BLaER1 (cell line): Measurements from ENCODE around the gene RPP25L.
A peak's percentile ranks its signal among the peaks of the same experiment; 100 is the strongest.

Experiments
- H3K27ac ChIP-seq: shearing (Covaris generic); formaldehyde crosslinking; 2 replicates; pipeline ENCODE4 v1.8.1; 2022
- H3K27me3 ChIP-seq: shearing (Covaris generic); formaldehyde crosslinking; 2 replicates; pipeline ENCODE4 v1.8.1; 2022
- H3K36me3 ChIP-seq: shearing (Covaris generic); formaldehyde crosslinking; 2 replicates; pipeline ENCODE4 v1.8.1; 2022
- H3K4me1 ChIP-seq: shearing (Covaris generic); formaldehyde crosslinking; 2 replicates; pipeline ENCODE4 v1.8.1; 2022
- H3K4me2 ChIP-seq: shearing (Covaris generic); formaldehyde crosslinking; 2 replicates; pipeline ENCODE4 v1.8.1; 2022
- H3K4me3 ChIP-seq: shearing (Covaris generic); formaldehyde crosslinking; 2 replicates; pipeline ENCODE4 v1.8.1; 2022
- H3K9ac ChIP-seq: shearing (Covaris generic); formaldehyde crosslinking; 2 replicates; pipeline ENCODE4 v1.8.1; 2022
- H3K9me3 ChIP-seq: shearing (Covaris generic); formaldehyde crosslinking; 2 replicates; pipeline ENCODE4 v1.8.1; 2022
- H4K20me1 ChIP-seq: shearing (Covaris generic); formaldehyde crosslinking; 2 replicates; pipeline ENCODE4 v1.8.1; 2022
- Cebpa-rat ChIP-seq: shearing (Covaris generic); IDR thresholded peaks from 2 replicates; pipeline ENCODE4 v1.8.1; 2022

Gene RPP25L, protein sequence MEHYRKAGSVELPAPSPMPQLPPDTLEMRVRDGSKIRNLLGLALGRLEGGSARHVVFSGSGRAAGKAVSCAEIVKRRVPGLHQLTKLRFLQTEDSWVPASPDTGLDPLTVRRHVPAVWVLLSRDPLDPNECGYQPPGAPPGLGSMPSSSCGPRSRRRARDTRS

DNA sequence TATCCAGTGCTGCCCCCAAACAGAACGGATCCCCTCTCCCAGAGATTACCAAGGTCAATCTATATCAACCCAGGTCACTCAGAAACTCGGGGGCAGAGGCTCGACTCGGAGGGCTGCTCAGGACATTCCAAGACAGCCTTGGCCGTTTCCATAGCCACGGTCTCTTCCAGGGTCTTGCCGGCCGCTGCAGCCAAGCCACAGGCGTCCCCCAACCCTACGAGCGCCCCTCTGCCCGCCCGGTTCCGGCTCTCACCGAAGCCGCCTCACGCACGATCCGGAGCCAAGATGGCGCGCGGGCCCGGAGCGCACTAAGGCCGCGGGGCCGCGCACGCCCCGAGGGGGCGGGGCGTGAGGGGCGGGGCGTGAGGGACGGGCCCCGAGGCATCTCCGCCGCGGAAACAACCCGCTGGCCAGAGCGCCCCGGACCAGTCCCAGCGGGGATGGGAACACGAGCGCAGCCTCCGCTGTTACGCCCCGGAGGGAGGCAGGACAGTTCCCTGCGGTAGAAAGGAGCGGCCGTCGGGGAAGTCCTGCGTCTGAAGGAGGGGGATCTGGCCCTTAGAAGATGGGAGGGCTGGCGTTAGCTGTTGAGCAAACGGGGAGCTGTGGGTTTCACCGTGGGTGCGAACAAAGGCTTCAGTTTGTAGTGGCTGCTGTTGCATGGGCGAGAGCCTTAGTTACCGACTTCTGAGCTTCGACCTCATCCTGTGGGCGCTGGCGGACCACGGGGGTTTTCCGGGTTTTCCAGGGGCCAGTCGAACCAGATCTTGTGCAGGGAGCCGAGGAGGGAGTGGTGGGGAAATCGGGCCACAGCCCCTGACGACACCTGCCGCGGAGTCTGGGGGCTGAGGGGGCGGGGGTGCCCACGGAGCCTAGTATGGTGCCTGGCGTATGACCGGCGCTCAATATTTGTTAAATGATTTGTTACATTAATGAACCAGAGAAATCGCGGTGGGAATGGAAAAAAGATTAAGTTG lies at the start of gene RPP25L:
Gene RPP25L, minus strand, starts transcription at position 287 of the 977 bp plus-strand sequence. CDS start 801 bp downstream, outside the sequence.
- peaks cover 26% of the 10 kb centered on the region; the same call in 1 of the 2 replicates for H3K36me3 ChIP-seq
- peak within 1 kb of the TSS; percentile 96 for H3K27ac ChIP-seq
- no peaks in the 10 kb centered on the region for H3K27me3 ChIP-seq
- H3K4me3 ChIP-seq = peak within 1 kb of the TSS; percentile 85
- peaks cover 20% of the 10 kb centered on the region for H3K4me1 ChIP-seq
- peak within 1 kb of the TSS; percentile 92 for H3K4me2 ChIP-seq
- no peaks in the 10 kb centered on the region for H4K20me1 ChIP-seq
- no peaks in the 10 kb centered on the region for H3K9me3 ChIP-seq
- no peak for TF ChIP-seq Cebpa-rat
- peak within 1 kb of the TSS; percentile 96 for H3K9ac ChIP-seq

DNA sequence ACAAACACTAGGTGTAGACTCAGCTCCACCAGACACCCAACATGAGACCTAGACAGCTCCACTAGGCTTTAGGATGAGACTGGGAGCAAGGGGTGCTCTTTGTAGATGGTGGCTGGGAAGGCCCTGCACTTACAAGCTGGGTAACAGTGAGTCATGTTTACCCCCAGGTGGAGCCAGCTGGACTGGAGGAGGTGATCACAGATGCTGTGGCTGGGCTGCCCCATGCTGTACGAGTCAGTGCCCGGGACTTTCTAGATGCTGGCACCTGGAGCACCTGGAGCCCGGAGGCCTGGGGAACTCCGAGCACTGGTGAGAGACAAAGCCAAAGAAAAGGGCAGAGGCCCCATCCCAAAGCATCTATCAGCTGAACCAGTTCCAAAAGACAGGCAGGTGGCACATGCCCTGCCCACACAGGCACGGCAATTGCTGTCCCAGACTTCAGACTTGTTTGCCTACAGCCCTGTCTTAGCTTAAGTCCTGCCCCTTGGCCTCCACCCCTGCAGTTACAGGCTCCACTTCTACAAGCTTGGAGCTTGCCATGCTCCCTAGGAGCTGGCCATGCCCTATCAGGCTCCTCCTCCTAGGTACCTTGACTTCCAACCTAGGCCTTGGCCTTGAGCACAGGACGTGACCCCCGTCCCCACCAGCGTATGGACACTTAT lies 47.8 kb upstream of the RPP25L start:
- H3K27ac ChIP-seq = no peak overlapping the region
- no peak overlapping the region for H3K9ac ChIP-seq
- no peaks in the 10 kb centered on the region for H4K20me1 ChIP-seq
- H3K4me1 ChIP-seq = peaks cover 5% of the 10 kb centered on the region
- H3K36me3 ChIP-seq = peaks cover 13% of the 10 kb centered on the region; the same call in 1 of the 2 replicates
- 0 out of 2 replicates have a peak, but pooled peaks cover 3% of the 10 kb centered on the region for H3K27me3 ChIP-seq
- H3K4me3 ChIP-seq = no peak overlapping the region
- TF ChIP-seq Cebpa-rat = no peak
- no peaks in the 10 kb centered on the region for H3K9me3 ChIP-seq
- no peak overlapping the region for H3K4me2 ChIP-seq

DNA sequence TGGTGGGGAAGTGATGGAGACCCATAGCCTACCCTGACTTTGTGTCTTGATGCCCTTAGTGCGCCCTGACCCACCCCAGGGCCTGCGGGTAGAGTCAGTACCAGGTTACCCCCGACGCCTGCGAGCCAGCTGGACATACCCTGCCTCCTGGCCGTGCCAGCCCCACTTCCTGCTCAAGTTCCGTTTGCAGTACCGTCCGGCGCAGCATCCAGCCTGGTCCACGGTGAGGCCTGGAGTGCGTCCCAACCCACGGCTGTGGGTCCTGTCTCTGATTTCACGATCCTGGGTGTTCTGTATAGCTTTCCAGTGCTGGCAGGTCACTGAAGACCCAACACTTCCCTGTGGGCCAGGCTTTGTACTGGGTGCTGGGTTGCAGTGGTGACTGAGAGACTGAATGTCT lies 46.6 kb upstream of the RPP25L start:
- Histone ChIP-seq H3K9me3 (no peaks in the 10 kb centered on the region), H3K27ac (no peak overlapping the region), H3K4me1 (peaks cover 2% of the 10 kb centered on the region), H3K4me3 (no peak overlapping the region), H3K36me3 (peaks cover 13% of the 10 kb centered on the region; the same call in 1 of the 2 replicates), H4K20me1 (no peaks in the 10 kb centered on the region), H3K4me2 (no peak overlapping the region), H3K9ac (no peak overlapping the region), H3K27me3 (0 out of 2 replicates have a peak, but pooled peaks cover 3% of the 10 kb centered on the region)
- TF ChIP-seq Cebpa-rat = no peak

DNA sequence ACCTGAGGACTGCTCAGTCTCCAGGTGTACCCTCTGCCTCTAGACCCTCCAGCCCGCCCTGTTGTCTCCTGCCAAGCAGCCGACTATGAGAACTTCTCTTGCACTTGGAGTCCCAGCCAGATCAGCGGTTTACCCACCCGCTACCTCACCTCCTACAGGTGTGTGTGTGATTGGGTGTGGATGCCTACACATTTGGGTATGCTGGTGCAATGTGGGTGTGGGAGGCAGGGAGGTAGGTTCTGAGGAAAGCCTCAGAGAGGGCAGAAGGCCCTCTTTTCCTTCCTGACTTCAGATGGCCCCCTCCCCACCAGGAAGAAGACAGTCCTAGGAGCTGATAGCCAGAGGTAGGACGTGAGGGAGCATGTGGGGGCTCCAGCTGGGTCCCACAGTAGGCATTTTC lies 45.1 kb upstream of the RPP25L start:
- Histone ChIP-seq H3K4me1 (peaks cover 16% of the 10 kb centered on the region), H3K9me3 (no peaks in the 10 kb centered on the region), H3K4me2 (no peak overlapping the region), H3K4me3 (no peak overlapping the region), H4K20me1 (no peaks in the 10 kb centered on the region), H3K27ac (no peak overlapping the region), H3K9ac (no peak overlapping the region), H3K27me3 (0 out of 2 replicates have a peak, but pooled peaks cover 3% of the 10 kb centered on the region), H3K36me3 (peaks cover 13% of the 10 kb centered on the region; the same call in 1 of the 2 replicates)
- no peak for TF ChIP-seq Cebpa-rat

DNA sequence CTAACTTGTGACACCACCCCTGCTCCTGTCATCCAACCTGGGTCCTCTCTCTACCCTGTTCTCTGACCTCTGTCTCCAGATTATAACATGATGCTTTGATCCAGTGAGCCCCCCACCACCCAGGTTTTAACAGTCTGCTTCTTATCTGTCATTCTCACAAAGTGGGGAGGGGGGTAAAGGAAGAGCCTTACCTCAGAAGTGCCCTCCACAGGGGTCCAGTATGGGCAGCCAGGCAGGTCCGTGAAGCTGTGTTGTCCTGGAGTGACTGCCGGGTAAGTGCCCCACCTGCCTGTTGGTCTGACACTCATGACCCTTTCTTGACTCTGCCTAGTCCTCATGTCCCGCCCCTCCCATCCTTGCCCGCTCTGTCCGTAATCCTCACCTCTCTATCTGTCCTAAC lies 43.5 kb upstream of the RPP25L start:
- Histone ChIP-seq H3K4me3 (no peak overlapping the region), H4K20me1 (no peaks in the 10 kb centered on the region), H3K4me1 (peaks cover 16% of the 10 kb centered on the region), H3K36me3 (peaks cover 18% of the 10 kb centered on the region), H3K9me3 (no peaks in the 10 kb centered on the region), H3K9ac (no peak overlapping the region), H3K27me3 (0 out of 2 replicates have a peak, but pooled peaks cover 3% of the 10 kb centered on the region), H3K27ac (no peak overlapping the region), H3K4me2 (no peak overlapping the region)
- TF ChIP-seq Cebpa-rat = no peak

DNA sequence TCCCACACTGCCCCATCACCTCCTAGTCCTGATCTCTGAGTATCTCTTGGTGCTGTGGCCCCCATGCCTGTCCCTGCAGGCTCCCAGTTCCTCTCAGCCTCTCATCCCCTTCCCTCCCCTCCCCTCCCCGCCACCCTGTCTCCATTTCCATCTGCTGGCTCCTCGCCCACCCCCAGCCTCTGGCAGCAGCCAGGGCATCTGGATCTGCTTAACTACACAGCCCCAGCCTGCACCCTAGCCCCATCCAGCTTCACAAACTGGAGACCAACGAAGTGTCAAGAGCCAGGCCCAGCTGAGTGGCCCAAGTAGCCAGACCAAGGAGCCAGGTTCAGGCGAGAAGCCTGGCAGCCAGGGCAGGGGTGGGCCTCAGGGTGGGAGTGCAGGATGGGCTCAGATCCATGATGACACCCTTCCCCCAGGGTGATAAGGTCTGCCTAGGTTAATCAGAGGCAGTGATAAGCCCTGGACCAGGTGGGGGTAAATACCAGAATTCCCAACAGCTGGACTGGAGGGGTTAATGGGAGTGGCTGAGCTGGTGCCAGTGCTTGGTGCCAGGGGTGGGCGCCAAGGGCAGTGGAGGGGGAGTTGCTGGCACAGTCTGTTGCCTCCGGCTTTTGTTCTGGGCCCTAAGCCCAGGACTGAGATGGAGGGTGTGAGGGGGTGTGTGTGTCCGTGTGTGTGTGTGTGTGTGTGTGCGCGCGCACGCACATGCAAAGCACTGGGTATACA lies 42.6 kb upstream of the RPP25L start:
- no peak overlapping the region for H3K4me3 ChIP-seq
- H3K4me2 ChIP-seq = no peak overlapping the region
- no peak for TF ChIP-seq Cebpa-rat
- no peaks in the 10 kb centered on the region for H3K27me3 ChIP-seq
- H3K4me1 ChIP-seq = peaks cover 16% of the 10 kb centered on the region
- no peaks in the 10 kb centered on the region for H4K20me1 ChIP-seq
- peaks cover 18% of the 10 kb centered on the region for H3K36me3 ChIP-seq
- no peak overlapping the region for H3K27ac ChIP-seq
- no peaks in the 10 kb centered on the region for H3K9me3 ChIP-seq
- H3K9ac ChIP-seq = no peak overlapping the region

DNA sequence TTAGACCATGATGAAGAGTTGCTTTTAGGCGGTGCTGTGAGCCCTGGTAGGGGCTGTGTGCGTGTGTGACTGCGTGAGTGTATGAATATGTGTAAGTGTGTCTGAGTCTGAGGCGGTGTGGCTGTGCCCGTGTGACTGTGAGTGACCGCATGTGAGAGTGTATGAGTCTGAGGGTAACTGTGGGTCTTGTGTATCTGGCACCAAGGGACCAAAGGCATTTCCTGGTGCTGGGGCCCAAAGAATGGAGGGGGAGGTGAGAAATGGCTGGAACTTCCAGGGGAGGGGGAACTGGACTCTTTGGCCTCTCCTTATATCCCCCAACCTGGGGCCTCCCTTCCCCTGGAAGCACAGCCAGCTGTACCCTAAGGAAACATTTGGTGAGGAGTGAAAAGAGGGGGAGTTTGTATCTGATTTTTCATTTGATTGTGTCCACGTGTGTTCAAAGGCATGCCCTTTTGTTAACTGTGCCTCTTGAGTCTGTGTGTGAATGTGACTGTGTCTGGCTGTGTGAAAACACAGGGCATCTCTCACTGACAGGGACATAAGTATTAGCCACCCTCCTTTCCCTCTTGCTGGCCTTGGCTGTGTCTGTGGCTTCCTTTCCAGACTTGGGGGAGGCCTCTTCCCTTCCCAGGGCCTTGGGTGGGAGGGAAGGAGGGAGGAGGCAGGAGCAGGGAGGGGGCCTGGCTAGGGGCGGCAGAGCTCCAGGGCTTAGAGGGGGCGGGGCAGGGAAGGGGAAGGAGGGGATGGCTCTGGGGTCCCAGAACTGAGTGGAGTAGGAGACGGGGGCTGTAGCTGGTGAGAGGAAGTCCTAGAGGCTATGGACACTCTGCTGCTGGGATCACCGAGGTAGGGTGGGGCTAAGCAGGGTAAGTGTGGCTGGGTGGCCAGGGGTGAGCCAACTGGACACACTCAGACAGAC lies 41.5 kb upstream of the RPP25L start:
- no peak overlapping the region for H3K9ac ChIP-seq
- H3K27ac ChIP-seq = no peak overlapping the region
- H4K20me1 ChIP-seq = 0 out of 2 replicates have a peak, but pooled peaks cover 5% of the 10 kb centered on the region
- no peaks in the 10 kb centered on the region for H3K9me3 ChIP-seq
- no peak overlapping the region for H3K4me3 ChIP-seq
- H3K4me2 ChIP-seq = peak overlapping the region; percentile 1; the same call in 1 of the 2 replicates
- H3K36me3 ChIP-seq = peaks cover 29% of the 10 kb centered on the region
- peaks cover 22% of the 10 kb centered on the region for H3K4me1 ChIP-seq
- TF ChIP-seq Cebpa-rat = no peak
- H3K27me3 ChIP-seq = no peaks in the 10 kb centered on the region

DNA sequence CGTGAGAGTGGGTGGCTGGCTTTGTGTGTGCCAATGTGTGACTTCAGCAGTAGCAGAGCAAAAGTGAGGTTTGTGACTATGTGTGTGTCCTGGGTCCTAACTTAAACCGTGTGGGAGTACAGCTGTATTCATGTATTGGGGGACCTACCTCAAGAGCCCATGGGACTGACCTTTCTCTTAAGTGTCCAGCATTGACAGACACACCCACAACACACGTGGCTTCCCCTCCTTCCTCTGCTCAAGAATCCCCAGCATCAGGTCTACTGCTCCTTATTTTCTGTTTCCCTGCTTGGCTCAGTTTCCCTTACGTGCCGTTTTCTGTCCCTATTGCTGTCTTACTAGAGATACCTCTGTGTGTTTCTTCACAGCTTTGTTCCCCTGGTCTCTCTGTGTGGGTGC lies 40.7 kb upstream of the RPP25L start:
- H3K4me2 ChIP-seq = 0 out of 2 replicates have a peak overlapping the region, but pooled peaks have one; percentile 1
- no peak overlapping the region for H3K4me3 ChIP-seq
- no peak overlapping the region for H3K27ac ChIP-seq
- H3K9ac ChIP-seq = no peak overlapping the region
- peaks cover 30% of the 10 kb centered on the region for H3K4me1 ChIP-seq
- peaks cover 36% of the 10 kb centered on the region for H3K36me3 ChIP-seq
- no peaks in the 10 kb centered on the region for H3K9me3 ChIP-seq
- no peaks in the 10 kb centered on the region for H3K27me3 ChIP-seq
- peaks cover 13% of the 10 kb centered on the region for H4K20me1 ChIP-seq
- no peak for TF ChIP-seq Cebpa-rat
